ENCODE results near the gene RPS5. TPM values are rescaled to one million over a fixed set of nuclear protein-coding genes. Genes with fewer than 3 reads are reported as not detected.
"Not testable (repeated sequence)": the region's sequence is repeated elsewhere in the genome, so short reads cannot be mapped to it uniquely, and the experiment has no call there.

Gene RPS5
- total RNA-seq, 1 experiment from 2014 or later = 1,933 TPM

GRCh38 chr19:58355908-58356765, 30.9 kb upstream of the RPS5 start:
- no peak for DNase-seq (ENCODE audit: extremely low read depth, low read depth)

- DNase-seq (ENCODE audit: extremely low read depth, low read depth) = no peak
Observed at GRCh38 chr19:58356766-58357480, 30.1 kb upstream of the RPS5 start.

GRCh38 chr19:58357481-58358145, 29.5 kb upstream of the RPS5 start:
- no peak for DNase-seq (ENCODE audit: extremely low read depth, low read depth)

- no peak for DNase-seq (ENCODE audit: extremely low read depth, low read depth)
Observed at GRCh38 chr19:58361900-58362271, 25.2 kb upstream of the RPS5 start.

GRCh38 chr19:58362272-58362994, 24.6 kb upstream of the RPS5 start, which contains the start of gene ZNF497:
ZNF497 (minus strand) TSS chr19:58362751; CDS start chr19:58357635, 5,116 bp downstream.
- peak; percentile 94 for DNase-seq (ENCODE audit: extremely low read depth, low read depth)

GRCh38 chr19:58364146-58364545, 22.9 kb upstream of the RPS5 start:
- DNase-seq (ENCODE audit: extremely low read depth, low read depth) = no peak

- DNase-seq (ENCODE audit: extremely low read depth, low read depth) = no peak
Observed at GRCh38 chr19:58366585-58367430, 20.3 kb upstream of the RPS5 start.

- DNase-seq (ENCODE audit: extremely low read depth, low read depth) = no peak
Observed at GRCh38 chr19:58367698-58368454, 19.2 kb upstream of the RPS5 start.

- no peak for DNase-seq (ENCODE audit: extremely low read depth, low read depth)
Observed at GRCh38 chr19:58368561-58369360, 18.3 kb upstream of the RPS5 start.

GRCh38 chr19:58372311-58373133, 14.5 kb upstream of the RPS5 start:
- DNase-seq (ENCODE audit: extremely low read depth, low read depth) = no peak

- no peak for DNase-seq (ENCODE audit: extremely low read depth, low read depth)
Observed at GRCh38 chr19:58374200-58374599, 12.9 kb upstream of the RPS5 start.

GRCh38 chr19:58376724-58377123, 10.3 kb upstream of the RPS5 start:
- DNase-seq (ENCODE audit: extremely low read depth, low read depth) = not testable (repeated sequence)

GRCh38 chr19:58379246-58379645, 7.8 kb upstream of the RPS5 start:
- DNase-seq (ENCODE audit: extremely low read depth, low read depth) = no peak

- no peak for DNase-seq (ENCODE audit: extremely low read depth, low read depth)
Observed at GRCh38 chr19:58380037-58380661, 6.9 kb upstream of the RPS5 start.

- DNase-seq (ENCODE audit: extremely low read depth, low read depth) = peak; percentile 99
Observed at GRCh38 chr19:58380662-58381459, 6.2 kb upstream of the RPS5 start, which contains the start of gene ZNF837. ZNF837 (minus strand) TSS chr19:58381030; CDS start chr19:58369332, 11,698 bp downstream.
